GM21737 (cell line): ENCODE measurements around the gene MMP20.
"Not testable (repeated sequence)": the region's sequence is repeated elsewhere in the genome, so short reads cannot be mapped to it uniquely, and the experiment has no call there.

Experiments used
- ATAC-seq: cut with Tn5 transposase; IDR thresholded peaks from one replicate; pipeline ENCODE4 v1.9.1; 2021; ENCODE audit warnings: mild to moderate bottlenecking, moderate library complexity; ENCODE audit not compliant: unreplicated experiment

Gene MMP20, protein sequence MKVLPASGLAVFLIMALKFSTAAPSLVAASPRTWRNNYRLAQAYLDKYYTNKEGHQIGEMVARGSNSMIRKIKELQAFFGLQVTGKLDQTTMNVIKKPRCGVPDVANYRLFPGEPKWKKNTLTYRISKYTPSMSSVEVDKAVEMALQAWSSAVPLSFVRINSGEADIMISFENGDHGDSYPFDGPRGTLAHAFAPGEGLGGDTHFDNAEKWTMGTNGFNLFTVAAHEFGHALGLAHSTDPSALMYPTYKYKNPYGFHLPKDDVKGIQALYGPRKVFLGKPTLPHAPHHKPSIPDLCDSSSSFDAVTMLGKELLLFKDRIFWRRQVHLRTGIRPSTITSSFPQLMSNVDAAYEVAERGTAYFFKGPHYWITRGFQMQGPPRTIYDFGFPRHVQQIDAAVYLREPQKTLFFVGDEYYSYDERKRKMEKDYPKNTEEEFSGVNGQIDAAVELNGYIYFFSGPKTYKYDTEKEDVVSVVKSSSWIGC

DNA sequence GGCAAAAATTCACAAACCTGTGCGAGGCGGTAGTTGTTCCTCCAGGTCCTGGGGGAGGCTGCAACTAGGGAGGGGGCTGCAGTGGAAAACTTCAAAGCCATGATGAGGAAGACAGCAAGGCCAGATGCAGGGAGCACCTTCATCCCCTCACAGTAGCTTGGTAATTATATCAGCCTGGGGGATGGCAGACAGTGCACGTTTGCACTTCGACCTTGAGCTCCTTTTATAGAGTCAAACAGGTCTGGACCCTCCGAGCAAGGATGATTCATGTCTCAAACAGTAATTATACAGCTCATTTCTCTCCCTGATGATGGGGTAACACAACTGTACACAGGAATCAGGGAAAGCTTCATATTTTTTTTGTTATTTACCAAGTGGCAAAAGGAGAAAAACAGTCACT is at the start of gene MMP20:
MMP20 (minus strand) TSS at position 156 of the 400 bp plus-strand sequence; CDS start at position 143, 13 bp downstream.
- ATAC-seq: no peak

DNA sequence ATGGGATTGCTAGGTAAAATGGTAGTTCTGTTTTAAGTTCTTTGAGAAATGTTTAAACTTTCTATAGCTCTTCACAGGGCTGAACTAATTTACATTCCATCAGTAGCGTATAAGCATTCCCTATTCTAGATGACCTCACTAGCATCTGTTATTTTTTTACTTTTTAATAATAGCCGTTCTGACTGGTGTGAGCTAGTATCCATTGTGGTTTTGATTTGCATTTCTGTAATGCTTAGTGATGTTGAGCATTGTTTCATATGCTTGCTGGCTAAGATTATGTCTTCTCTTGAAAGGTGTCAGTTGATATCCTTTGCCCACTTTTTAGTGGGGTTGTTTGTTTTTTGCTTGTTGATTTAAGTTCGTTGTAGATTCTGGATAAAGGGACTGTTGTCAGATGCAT is 44.5 kb upstream of the MMP20 start:
- no peak for ATAC-seq

DNA sequence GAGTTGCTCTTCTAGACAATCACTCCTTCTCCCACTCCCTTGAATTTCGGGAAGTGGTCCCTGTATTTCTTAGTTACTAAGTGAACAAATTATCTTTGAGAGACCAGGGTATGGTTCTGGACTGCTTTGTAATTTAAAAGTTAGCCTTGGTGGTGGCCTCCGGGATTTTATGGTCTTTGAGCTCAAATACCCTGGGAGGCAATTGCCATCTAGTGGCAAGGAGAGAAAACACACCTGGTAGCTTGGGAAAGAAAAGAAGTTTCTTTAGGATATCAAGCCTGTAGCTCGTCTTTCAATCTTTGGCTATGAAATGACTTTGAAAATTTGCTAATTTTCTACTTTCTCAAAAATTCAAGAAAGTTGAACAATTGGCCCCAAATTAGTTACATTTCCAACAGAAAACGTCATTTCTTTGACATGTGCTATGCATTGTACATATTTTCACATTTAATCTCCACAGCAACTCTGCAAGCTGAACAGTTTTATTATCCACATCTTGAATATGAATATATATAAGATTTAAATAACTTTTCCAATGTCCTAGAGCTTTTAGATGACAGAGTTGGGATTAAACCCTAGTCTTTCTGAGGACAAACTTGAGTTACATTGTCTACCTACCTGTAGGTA is 41.3 kb upstream of the MMP20 start:
- ATAC-seq: no peak

DNA sequence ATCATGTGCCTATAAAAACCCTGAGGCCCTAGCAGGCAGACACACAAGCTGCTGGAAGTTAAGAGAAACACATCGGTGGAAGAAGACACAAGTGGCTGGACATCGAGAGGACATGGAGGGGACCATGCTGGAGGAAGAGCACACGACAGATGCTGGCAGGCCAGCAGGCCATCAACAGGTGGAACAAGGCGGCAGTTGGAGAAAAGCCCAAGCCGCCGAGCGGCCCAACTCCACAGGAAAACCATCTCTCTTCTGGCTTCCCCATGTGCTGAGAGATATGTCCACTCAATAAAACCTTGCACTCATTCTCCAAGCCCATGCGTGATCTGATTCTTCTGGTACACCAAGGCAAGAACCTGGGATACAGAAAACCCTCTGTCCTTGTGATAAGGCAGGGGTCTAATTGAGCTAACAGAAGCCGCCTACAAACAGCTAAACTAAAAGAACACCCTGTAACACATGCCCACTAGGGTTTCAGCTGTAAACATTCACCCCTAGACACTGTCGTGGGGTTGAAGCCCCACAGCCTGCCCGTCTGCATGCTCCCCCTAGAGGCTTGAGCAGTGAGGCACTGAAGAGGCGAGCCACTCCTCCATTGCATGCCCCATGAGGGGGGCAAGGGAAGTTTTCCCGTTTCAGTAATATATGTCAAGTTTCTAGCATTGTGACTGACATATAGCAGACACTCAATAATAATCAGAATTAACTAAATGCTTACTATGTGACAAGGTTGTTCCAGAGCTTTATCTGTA is 39.0 kb upstream of the MMP20 start:
- no peak for ATAC-seq

DNA sequence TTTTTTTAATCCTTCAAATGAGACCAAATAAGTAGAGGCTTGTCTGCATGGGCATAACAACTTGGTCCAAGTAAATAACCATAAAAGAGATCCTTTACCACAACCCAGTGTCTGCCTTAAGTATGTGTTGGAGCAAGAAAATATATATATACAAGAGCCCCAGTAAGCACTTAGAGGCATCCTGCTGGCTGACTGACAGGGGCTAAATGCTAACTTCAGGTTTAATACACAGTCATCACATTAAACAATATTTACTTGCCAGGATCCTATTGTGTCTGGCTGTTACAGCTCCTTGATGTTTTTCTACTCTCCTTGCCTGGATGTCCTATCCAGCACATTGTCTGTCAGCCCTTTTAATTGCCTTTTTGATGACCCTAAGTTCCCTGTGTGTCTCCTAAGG is 37.5 kb upstream of the MMP20 start:
- no peak for ATAC-seq

DNA sequence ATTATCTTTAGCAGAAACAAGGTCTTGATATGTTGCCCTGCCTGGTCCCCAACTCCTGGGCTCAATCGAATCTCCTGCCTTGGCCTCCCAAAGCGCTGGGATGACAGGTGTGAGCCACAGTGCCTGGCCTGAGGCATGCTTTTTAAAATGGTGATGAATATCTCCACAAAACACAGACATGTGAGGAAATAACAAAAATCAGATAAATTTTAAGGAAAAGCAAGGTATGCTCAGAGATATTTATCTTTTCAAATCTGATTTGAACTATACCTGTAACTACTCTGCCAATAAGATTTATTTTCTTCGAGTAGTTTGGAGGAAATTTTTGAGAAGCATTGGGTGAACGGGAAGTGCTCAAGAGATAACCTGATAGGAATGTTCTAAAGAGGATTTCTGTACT is 35.9 kb upstream of the MMP20 start:
- no peak for ATAC-seq

DNA sequence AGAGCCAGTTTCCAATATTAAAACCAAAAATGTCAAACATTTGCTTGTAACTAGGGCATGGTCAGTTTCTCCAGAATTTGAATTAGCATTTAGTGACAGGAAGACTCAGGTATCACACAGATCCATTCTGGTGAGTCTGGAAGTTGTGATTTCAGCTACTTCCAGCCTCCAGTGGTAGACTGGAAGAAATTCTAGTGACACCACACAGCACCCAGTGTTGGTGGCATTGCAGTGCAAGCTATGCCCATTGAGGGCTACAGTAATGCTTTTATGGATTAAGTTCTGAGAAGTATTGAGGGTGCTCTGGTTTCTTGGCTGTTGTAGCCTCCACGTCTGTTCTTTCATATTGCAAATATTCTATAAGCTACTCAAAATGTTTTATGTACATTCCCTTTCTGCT is 31.4 kb upstream of the MMP20 start:
- ATAC-seq: no peak

DNA sequence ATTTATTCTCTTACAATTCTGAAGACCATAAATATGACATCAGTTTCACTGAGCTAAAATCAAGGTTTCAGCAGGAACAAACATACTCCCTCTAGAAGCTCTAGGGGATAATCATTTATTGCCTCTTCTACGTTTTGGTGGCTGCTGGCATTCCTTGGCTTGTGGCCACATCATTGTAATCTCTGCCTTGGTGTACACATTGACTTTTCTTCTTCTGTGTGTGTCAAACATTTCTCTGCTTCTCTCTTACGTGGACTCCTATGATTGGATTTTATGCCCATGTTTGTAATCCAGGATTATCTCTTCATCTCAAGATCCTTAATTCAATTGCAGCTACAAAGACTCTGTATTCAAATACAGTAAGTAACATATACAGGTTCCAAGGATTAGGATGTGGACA is 30.4 kb upstream of the MMP20 start:
- no peak for ATAC-seq

DNA sequence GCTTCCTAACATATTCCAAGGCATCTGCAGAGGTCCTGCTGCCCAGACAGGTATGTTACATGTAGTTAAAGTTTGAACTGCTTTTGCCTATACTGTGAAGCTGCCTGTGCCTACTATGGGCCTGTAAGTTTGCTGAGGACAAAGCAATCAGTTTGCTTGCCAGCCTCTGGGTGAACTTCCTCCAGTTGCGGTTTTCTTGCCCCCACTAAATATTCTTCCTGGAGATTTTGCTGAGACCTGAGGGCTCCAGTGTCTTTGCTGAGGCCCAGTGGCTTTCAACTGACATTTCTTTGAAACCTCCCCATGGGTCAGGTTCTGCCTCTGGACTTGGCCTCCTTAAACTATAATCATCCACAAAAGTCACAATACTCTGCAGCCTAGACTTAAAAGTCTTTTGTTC is 29.6 kb upstream of the MMP20 start:
- no peak for ATAC-seq

DNA sequence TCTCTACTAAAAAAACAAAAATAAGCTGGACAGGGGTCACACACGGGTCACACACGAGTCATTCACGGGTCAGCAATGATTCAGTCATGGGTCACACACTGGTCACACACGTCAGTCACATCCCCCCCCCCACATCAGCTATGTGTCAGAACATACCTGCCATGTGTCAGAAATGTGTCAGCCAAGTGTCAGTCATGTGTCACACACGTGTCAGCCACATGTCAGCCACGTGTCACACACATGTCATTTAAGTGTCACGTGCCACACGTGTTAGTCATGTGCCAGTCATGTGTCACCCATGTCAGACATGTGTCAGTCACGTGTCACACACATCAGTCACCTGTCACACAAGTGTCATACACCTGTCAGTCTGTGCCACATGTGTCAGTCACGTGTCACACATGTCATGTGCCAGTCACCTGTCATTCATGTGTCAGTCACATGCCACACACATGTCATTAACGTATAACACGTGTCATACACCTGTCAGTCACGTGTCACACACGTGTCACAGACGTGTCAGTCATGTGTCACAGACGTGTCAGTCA is 28.7 kb upstream of the MMP20 start:
- no peak for ATAC-seq

DNA sequence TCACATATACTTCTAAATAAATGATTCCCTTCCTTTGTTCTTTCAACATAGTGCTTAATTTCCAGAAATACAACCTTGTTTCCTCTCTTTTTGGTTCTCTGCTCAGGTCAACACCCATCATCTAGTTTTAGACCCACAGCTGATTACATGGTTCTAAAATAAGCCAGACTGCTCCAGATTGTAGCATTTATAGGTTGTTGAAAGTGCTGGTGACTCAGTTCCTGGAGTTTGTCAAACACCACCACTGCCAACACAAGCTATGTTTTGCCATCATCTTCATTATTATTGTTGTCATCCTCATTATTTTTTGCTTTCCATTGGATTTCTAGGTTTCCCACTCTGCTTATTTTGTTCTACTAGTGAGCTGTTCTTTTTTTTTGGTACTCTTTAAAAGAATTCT is 22.3 kb upstream of the MMP20 start:
- ATAC-seq: no peak

DNA sequence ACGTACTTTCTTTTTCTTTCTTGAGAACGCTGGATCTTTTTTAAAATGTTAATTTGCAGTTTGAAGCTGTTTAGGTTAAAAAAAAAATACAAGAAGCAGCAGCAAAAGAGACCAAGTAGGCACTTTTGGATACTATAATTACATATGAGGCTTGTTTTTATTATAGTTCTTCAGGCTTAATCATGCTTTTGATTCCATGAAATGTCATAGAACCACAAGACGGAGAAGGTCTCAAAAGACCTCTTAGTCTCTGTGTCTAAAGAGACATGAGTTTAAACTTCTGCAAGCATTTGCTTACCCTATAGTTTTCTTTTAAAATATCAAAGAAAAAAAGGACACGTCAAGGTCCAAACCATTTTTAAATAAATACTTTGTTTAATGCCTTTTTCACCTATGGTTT is 18.8 kb upstream of the MMP20 start:
- no peak for ATAC-seq

DNA sequence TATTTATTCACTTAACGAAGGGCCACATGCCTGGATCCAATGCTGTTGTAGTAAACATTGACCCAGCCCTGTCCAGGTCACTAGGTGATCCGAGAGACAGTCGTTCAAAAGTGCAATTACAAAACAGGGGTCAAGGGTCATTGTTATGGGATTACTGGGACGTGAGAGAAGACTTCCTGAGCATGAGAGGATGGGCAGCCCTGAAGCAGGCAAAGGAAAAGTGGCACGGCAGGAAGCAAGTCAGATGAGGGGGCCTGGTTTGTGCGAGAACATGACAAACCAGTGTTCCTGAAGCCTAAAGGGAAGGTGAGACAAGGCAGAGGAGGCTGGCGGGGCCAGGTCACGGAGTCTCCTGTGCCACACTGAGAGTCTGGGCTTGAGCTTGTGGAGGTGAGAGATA is 15.8 kb upstream of the MMP20 start:
- ATAC-seq: no peak

DNA sequence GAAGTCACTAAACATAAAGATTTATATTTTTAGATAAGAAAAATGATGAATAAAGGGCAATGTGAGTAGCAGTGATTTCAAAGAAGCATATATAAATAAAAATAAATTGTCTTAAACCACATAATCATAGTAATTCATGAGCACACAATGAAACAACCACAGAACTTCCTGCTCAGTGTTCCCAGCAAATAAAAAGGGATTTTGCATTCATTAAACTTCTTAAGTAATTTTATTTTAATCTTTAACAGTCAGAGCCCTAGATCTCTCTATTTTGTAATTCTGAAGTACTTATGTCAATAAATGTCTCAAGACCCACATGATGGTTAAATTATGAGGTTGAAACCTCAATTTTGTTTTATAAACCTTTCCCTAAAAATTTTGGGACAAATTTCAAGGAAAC is 14.5 kb upstream of the MMP20 start:
- no peak for ATAC-seq

DNA sequence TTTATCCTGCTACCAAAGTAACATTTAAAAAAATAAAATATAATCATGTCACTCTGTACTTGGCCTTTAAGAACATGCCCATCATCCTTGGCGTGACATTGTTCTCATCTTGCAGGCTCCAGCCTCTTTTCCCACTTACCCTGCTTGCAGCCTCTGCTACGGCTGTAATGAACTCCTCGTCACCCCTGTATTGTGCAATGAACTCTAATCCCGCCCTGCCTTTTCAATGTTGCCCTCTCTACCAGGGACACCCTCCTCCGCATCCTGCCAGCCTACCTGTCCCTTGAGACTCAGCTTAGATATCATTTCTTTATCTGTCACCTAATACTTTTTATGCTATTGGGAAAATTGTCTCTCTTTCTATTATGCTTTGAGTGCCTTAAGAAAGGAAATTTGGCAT is 12.6 kb upstream of the MMP20 start:
- no peak for ATAC-seq

DNA sequence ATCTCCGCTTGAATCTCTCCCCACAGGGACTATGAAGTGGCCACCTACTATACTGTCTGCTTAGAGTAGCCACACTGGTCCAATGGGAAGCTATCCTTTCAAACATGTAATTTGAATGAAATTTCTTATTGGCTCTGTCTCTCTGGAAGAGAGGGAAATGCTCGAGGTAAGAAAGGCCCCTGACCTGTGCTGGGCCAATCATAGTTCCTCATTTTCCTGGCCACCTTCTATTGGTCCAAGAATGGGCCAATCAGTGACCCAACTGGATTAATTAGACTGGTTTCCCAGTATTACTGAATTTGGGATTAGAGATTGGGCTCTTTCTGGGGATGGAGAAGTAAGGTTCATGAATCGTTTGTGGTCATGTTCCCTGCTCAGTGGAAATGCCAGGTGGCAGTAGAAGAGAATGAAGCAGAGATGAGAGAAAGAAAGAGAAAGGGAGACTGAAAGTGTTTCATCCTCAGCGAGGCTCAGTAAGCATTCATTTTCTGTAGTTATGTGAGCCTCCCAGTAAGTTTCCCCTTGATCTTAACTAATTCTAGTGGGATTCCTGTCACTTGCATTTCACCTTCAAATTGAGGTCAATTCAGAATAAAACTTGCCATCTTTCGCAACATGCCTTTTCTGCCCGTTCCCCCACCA is 8.4 kb upstream of the MMP20 start:
- ATAC-seq: no peak

DNA sequence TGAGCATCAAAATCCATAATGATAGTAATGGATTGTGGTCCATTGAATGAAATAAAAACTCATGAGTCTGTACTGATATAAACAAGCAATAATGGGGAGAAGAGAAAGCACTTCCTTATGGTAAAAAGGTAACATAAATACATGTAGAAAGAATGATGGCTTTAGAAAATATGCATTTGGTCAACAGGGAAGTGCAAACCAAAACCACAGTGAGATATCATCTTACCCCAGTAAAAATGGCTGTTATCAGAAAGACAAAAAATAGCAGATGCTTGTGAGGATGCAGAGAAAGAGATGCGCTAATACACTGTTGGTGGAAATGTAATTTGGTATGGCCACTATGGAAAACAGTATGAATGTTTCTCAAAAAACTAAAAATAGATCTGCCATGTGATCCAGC is 6.9 kb upstream of the MMP20 start:
- ATAC-seq: no peak

DNA sequence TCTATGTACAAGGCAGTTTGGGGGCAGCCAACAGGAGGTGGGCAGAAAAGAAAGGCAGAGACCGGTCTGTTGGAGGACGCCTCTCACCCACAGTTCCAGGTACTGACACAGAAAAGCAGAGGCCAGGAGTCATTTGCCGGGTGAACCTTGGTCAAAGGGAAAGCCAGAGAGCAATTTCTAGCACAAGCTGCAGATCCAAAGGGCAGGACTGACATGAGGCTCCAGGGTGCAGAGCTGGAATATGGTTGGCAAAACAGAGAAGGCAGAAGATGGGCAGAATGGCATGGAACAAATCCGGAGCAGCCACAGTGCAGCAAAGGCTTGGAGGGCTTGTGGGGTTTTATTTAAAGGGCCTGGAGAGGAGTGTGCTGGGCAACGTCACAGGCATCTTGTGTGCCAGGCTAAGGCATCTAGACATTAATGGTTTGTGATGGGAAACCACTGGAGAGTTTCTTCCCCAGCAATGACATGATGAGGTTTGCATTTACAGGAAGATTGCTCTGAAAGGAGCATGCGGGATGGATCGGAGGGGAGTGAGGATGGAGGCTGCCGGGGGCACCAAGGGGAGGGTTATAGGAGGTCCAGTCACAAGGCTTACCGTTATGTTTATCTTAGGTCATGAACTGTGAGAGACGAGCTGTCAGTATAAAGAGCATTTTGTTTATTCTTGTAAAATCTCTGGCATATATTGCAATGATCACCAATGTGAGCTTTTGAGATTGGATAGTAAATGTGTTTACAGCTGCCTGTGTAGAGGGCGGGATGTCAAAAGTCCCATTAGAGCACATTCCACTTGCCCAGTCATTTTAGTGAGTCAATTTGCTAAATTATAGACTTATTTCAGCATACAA is 5.7 kb upstream of the MMP20 start:
- ATAC-seq: no peak

DNA sequence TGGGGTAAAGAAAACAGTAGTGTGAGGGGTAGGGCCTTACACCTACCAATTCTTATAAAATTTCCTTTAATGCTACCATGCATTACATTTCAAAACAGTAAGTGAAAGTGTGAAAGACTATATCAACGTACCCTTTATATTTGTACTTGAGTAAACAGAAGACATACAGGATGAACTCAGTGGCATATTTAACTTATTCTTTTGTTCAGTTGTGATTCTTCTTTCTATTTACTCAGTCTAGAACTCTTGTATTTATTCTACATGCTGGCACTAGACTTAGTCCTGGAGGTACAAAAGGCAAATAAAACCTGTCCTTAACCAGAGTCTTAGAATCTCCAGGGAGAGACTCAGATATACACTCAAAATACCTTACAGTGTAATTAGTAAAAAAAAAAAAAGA is 4.8 kb upstream of the MMP20 start:
- not testable (repeated sequence) for ATAC-seq

DNA sequence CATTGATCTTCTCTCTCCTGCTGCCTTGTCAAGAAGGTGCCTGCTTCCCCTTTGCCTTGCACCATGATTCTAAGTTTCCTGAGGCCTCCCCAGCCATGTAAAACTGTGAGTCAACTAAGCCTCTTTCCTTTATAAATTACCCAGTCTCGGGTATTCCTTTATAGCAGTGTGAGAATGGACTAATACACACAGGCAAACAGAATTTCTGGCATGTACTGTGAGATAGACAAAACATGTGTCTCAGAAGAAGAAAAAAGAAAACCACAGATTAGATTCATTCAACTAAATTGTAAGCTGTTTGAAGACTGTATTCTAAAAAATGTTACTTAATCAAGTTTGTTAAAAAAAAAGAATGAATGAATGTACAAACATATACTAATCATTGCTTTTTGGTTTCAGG is 1.5 kb upstream of the MMP20 start:
- no peak for ATAC-seq
